Stimulated activated CD8-positive, alpha-beta memory T cell treated with anti-CD3 and anti-CD28 coated beads, Interleukin-12 subunit alpha, Interleukin-12 subunit beta, amount 100 ng/mL, for 4 hours (primary cell): Measurements from ENCODE around the gene C1orf35.

Experiments
- DNase-seq: peaks from one replicate; pipeline ENCODE4 v3.0.0-alpha.2; 2020; ENCODE audit warnings: low read depth

C1orf35 gene

DNA sequence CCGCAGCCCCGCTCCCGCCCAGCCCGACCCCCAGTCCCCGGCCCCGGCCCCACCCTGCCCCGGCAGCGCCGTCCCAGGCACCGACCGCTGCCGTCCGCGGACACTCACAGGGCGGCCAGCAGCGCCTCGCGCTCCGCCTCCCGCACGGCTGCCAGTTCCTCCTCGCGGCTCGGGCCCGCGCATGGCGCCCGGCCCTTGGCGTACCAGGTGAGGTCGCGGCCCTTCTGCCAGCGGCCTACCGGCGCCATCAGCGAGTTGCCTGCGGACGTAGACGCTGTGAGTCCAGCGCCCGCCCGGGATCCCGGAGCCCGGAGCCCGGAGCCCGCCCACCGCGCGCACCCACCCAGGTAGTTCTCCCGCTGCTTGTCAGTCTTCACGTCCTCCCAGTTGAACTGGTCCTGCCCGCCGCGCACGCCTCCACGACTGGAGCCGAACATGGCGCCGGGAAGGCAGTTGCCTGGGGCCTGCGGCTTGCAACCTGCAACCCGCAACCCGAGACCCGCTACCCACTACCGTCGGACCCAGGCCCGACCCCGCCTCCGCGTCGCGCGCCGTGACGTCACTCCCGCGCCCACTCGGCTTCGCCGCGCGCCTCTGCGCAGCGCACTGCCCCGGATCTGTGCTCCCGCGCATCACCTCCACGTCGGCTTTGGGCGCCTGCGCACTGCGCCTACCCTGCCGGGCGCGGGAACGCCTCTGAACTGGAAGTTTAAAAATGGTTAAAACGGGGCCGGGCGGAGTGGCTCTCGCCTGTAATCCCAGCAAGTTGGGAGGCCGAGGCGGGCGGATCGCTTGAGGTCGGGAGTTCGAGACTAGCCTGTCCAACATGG, at the start of gene C1orf35:
TSS of gene C1orf35 (minus strand) at position 535 of the 830 bp plus-strand sequence. CDS start at position 437, 98 bp downstream.
- DNase-seq = peak; percentile 91

DNA sequence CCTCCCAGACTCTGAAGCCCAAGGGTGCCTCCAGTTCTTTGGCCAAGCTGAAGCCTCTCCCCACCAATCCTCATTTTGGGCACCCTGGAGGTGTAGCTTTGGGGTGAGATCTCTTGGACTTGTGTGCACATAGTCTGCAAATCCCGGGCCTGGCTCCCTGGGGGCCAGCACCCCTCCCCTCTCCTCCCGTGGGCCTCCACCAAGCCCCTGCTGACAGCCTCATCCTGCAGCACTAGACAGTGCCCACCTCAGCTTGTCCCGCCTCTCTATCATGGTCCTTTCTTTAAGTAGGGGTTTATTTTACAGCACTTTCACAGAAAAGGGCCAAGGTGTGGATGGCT, 49.8 kb upstream of the C1orf35 start:
- no peak for DNase-seq

GRCh38 chr1:228152097-228152917, 49.2 kb upstream of the C1orf35 start:
- no peak for DNase-seq

GRCh38 chr1:228151180-228151925, 48.2 kb upstream of the C1orf35 start:
- DNase-seq = no peak

DNA sequence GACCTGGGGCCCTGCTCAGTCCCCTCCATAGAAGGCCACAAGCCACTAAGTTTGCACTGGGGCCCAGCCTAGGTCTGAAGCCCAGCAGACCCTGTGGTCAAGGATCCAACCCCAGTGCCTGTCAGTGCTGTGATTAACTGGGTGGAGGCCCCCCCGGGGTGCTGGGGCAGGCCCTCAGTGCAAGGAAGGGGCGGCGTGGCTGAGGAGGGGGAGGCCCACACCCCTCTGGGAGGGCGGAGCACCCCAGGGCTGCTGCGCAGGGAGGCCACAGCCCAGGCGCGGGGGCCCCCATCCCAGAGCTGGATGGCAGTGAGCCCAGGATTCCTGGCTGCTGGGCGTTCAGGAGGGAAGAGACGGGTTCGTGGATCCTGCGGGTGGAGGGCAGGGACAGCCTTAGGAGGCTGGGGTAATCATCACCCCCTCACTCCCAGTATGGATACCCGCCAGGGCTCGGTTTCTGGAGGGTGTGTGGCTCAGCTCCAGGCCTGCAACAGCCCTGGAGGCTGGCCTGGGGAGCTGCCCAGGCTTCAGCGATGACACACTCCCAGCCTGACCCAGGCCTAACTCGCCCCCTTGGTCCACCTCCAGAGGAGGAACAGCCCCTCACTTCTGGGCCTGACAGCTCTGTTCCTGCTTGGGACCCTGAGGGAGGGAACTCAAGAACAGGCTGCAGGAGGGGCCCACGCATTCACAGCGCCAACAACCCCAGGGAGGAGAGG, 47.5 kb upstream of the C1orf35 start:
- no peak for DNase-seq

DNA sequence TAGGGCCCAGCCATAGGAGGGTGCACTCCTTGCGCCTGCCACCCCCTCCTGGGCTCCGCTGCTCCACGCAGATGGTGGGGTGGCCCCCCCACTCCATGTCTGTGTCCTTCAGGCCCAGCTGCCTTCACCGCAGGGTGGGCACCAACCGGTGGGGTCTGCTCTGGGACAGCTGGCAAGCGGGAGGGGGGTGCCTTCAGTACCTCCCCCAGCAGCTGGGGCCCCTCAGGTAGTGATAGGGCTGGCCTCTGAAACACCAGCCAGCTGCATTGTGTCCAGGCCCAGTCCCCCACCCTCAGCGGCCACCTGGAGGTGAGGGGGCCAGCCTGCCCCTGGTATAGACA, 47.0 kb upstream of the C1orf35 start:
- no peak for DNase-seq

- no peak for DNase-seq
Observed at GRCh38 chr1:228149406-228150119, 46.4 kb upstream of the C1orf35 start, which contains the start of gene GJC2. TSS of gene GJC2 (plus strand) at chr1:228149930. CDS start at chr1:228157759, 7,829 bp downstream.

DNA sequence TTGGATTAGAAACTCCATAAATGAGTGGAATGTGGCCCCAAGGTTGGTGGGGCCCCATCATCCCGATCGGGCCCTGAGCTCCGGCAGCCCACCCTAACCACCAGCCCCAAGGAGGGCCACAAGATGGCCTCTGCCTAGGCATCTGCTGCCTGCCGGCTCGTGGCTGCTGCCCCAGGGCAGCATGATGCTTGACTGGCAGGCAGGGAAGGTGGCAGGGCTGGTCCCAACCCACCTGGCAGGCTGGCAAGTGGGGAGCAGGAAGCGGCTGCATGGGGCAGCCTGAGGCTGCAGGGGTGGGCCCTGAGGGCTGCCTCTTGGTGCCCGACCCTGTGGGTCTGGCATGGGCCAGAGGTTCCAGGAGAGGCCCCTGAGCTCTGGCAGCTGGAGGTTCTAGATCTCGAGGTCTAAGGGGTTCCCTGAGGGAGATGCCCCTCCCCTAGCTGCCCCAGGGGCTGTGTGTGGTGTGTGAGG, 45.8 kb upstream of the C1orf35 start:
- DNase-seq = no peak

- DNase-seq = no peak
Observed at GRCh38 chr1:228148196-228148861, 45.2 kb upstream of the C1orf35 start.

- no peak for DNase-seq
Observed at GRCh38 chr1:228147768-228148167, 44.6 kb upstream of the C1orf35 start.

DNA sequence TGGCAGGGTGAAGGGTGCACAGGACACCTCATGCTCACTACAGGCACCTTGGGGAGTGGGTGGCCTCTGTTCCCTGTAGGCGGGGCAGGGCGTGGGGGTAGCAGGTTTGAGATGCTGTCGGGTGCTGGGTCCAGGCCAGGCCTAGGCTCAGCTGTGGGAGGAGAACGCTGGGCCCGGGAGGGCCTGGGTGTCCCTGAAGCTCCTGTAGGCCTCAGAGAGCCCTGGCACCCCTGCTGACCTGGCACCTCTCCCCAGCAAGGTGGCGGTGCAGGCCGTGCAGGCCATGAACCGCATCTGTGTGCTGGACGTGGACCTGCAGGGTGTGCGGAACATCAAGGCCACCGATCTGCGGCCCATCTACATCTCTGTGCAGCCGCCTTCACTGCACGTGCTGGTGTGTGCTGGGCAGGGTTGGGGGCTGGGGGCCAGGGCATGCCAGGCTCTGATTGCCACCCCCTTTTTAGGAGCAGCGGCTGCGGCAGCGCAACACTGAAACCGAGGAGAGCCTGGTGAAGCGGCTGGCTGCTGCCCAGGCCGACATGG, 44.1 kb upstream of the C1orf35 start:
- no peak for DNase-seq

DNA sequence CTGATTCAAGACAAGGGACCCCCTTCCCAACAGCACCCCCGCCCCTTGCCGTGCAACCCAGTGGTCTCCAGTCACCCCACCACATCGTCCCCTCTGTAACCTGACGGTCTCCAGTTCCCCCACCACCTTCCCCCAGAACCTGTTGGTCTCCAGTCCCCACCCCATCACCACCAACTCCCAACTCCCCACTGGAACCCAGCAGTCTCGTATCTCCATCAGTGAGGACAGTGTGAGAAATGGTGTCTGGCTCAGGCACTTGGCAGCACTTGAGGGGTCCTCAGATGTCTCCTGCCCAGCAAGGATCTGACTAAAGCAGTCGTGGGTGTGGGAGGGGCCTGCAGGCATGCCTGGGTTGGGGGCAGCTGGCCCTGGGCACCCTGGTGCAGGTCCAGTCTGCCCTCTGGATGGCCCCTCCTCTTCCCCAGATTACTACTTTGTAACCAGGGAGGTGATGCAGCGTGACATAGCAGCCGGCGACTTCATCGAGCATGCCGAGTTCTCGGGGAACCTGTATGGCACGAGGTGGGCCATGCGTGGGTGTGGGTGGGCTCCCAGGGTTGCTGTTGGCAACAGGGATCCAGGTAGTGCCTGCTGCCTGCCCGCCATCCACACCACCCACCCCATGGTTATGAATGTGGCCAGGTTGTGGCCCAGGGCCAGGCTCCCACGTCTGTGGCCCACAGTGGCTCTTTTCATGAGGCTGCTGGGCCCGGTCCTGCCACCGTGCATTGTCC, 43.5 kb upstream of the C1orf35 start:
- DNase-seq = no peak

GRCh38 chr1:228145463-228146416, 42.6 kb upstream of the C1orf35 start:
- no peak for DNase-seq

DNA sequence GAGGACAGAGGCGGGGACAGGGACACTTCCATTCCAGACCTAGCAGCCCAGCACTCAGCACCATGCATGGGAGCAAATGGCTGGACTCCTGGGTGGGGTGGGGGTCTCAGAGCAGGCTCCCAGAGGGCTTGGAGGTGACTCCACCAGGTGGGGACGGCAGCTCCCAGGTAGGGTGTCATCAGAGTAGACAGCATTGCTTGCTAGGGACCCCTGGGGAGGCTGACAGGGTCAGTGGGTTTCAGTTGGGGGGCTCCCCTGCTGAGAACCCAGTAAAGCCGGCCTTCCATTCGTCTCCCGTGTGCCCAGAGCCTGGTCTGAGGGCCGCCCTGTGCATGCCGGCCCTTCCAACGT, 41.8 kb upstream of the C1orf35 start:
- DNase-seq = no peak

DNA sequence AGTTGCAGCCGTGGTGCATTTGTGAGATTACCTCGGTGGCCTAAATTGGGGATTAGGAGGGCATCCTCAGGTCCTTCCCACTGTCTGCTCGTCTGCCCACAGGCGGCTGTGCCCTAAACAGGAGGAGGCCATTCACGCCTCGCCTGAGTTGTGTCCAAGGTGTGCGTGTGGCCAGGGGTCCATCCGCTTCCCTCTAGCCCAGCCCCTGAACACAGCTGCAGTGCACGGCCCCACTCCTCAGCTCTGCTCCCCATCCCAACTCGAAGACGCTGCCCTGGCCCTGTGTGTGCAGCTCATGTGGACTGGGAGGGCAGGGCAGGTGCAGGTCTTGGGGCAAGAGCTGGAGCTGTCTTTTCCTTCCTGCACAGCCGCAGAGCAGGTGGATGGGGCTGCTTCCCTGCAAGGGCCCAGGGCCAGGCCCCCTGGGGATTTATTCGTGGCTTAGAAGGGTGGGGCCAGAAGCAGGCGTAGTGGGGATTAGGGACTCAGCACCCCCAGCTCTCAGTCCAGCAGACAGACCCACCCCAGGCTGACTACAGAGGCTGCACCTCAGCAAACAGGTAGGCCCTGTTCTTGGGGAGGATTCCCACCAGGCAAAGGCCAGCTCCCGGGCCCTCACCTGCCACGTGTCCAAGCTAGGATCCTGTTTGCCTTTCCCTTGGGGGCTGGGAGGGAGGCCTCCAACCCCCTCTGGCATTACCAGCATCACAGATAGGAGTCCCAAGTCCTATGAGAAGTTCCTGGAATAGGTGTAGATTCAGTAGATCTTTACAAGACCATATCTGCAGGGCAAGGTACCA, 41.3 kb upstream of the C1orf35 start:
- DNase-seq = no peak

DNA sequence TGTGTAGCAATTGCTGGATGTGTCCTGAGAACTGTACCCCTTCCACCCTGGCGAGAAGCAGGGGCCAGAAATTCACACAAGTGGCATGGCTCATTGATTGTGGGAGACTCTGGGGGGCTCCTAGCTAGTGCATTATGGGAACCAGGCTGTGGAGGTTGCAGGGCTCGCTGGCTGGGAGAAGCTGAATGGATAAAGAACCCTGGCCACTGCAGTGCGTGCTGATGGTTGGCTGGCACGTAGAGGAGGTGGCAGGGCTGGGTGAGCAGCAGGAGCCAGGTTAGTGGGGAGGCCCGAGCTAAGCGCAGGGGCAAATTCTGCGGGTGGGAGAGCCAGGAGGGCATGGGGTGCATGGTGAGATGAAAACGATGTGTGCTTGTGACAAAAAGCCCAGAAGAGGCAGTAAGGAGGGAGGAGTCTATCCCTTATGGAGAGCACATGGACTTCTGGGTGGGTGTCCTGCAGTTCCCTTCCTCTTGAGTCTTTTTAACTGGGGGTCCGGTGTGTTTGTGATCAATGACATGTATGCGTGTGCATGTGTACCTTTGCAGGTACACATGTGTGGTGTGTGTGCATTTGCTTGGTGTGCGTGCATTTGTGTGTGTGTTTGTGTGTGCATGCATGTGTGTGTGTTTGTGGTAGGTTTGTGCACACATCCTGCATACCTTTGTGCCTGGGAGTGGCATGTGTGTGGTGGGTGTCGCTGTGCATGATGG, 40.5 kb upstream of the C1orf35 start:
- no peak for DNase-seq

DNA sequence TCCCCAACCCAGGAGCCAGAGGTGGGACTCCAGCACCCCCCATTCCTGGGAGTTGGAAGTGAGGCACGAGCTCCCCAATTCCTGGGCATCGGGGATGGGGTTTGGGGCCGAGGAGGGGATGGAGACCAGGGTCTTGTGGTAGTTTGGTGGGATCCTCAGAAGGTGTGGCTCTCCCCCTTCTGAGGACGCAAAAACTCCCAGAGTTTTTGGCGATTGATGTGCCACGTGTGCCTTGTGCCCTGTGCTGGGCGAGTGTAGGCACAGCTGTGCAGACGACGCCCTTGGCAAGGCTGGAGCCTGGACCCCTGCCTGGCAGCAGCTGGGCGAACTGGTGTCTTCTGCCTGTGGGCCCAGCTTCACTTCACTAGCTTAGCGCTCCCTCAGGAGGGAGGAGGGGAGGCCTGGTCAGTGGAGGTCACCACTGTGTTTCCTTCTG, 39.6 kb upstream of the C1orf35 start:
- DNase-seq = no peak
